BE2C (cell line): ENCODE data around the gene CACFD1.
A peak's percentile ranks its signal among the peaks of the same experiment; 100 is the strongest.

Experiments
- DNase-seq: peaks from one replicate; pipeline ENCODE4 v3.0.0-alpha.2; 2020
- H3K27me3 ChIP-seq: fragments of 250-450 bp; sonication (Bioruptor Pico); 2 replicates; pipeline ENCODE4 v1.5.1; 2020; ENCODE audit warnings: mild to moderate bottlenecking
- H3K36me3 ChIP-seq: fragments of 250-450 bp; sonication (Bioruptor Pico); 2 replicates; pipeline ENCODE4 v1.5.1; 2020; ENCODE audit warnings: mild to moderate bottlenecking
- H3K4me1 ChIP-seq: fragments of 250-450 bp; sonication (Bioruptor Pico); 2 replicates; pipeline ENCODE4 v1.5.1; 2020
- H3K4me3 ChIP-seq: 2 replicates; pipeline ENCODE4 v1.5.1; 2011; ENCODE audit warnings: low read depth, low read length
- H3K9me3 ChIP-seq: fragments of 250-450 bp; sonication (Bioruptor Pico); 2 replicates; pipeline ENCODE4 v1.5.1; 2020
- TF ChIP-seq, protein P1 (sequence below): IDR thresholded peaks from 2 replicates; pipeline ENCODE4 v1.5.1; 2012; ENCODE audit warnings: mild to moderate bottlenecking, low read depth, low read length

CACFD1 gene

DNA sequence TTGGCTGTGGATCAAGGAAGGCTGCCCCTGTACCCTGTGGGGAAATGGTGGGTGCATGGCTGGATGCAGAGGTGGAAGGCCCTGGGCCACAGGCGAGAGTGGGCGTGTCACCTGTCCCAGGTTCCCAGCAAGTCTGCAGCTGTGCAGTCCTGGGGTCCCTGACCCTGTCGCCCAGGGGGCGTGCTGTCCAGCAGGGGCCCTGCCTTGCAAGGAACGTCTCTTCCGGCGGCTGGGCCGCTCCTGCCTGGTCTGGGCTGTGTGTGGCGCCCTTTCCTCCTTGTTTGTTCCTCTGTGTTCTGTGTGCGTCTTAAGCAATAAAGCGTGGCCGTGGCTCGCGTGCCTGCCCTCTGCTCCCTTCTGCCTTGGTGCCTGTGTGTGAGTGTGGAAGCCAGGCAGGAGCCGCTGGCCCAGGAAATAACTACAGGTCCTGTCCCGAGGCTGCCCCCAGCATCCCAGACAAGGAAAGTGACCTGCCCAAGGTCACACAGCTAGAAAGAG lies 10.7 kb downstream of the CACFD1 start:
- Histone ChIP-seq H3K4me1 (no peaks in the 10 kb centered on the region), H3K27me3 (no peaks in the 10 kb centered on the region), H3K4me3 (no peak overlapping the region), H3K36me3 (peaks cover 17% of the 10 kb centered on the region), H3K9me3 (no peaks in the 10 kb centered on the region)
- TF ChIP-seq, protein P1, sequence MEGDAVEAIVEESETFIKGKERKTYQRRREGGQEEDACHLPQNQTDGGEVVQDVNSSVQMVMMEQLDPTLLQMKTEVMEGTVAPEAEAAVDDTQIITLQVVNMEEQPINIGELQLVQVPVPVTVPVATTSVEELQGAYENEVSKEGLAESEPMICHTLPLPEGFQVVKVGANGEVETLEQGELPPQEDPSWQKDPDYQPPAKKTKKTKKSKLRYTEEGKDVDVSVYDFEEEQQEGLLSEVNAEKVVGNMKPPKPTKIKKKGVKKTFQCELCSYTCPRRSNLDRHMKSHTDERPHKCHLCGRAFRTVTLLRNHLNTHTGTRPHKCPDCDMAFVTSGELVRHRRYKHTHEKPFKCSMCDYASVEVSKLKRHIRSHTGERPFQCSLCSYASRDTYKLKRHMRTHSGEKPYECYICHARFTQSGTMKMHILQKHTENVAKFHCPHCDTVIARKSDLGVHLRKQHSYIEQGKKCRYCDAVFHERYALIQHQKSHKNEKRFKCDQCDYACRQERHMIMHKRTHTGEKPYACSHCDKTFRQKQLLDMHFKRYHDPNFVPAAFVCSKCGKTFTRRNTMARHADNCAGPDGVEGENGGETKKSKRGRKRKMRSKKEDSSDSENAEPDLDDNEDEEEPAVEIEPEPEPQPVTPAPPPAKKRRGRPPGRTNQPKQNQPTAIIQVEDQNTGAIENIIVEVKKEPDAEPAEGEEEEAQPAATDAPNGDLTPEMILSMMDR, result 0 out of 2 replicates have a peak, but pooled peaks have one; percentile 14
- DNase-seq, result no peak

DNA sequence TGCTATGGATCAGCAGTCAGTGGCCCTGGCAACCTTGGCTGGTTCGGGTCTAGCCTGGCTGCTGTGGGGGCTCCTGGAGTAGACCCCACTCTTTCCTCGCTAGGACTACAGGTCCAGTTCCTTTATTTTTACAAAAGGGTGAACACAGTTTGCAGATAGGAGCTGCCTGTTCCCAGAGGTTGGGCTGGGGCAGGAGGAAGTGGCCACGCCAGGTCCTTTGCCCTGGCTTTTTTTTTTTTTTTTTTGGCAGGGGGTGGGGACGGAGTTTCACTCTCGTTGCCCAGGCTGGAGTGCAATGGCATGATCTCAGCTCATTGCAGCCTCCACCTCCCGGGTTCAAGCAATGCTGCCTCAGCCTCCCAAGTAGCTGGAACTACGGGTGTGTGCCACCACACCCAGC lies 11.2 kb downstream of the CACFD1 start:
- no peak overlapping the region for H3K4me3 ChIP-seq
- H3K4me1 ChIP-seq, result no peaks in the 10 kb centered on the region
- TF ChIP-seq, protein P1, result no peak
- no peaks in the 10 kb centered on the region for H3K9me3 ChIP-seq
- no peak for DNase-seq
- H3K27me3 ChIP-seq, result no peaks in the 10 kb centered on the region
- H3K36me3 ChIP-seq, result peaks cover 22% of the 10 kb centered on the region

DNA sequence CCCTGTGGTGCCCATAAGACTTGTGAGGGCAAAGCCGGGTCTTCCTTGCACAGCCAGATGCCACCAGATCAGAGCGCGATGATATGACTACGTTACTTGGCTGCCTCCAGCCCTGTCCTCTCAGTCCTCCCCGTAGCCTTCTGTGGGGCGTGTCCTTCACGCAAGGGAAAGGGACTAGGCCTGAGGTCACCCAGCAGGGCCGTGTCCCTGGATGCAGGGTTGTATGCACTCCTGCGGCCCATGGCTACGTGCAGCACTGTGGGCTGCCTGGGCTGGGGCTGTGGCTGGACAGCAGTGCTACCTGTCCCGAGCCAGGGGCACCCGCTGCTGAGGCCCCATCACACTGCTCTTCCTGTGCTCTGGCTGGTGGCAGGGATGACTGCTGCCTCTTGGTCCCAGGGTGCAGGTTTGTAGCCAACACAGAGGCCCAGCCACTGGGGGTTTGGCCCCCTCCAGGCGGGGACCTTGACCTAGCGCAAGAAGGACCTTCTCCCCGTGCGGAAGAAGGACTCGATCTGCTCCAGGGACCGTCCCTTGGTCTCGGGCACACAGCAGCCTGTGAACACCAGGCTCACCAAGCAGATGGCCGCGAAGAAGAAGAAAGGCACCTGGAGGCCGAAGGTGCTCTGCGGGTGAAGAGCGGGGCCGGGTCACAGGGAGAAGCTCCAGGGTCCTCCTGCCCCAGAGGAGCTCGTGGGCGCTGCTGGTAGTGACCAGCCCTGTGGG lies 11.9 kb downstream of the CACFD1 start:
- peak; percentile 7 for DNase-seq
- no peaks in the 10 kb centered on the region for H3K9me3 ChIP-seq
- no peaks in the 10 kb centered on the region for H3K27me3 ChIP-seq
- H3K36me3 ChIP-seq, result peaks cover 30% of the 10 kb centered on the region
- TF ChIP-seq, protein P1, result no peak
- no peak overlapping the region for H3K4me3 ChIP-seq
- H3K4me1 ChIP-seq, result no peaks in the 10 kb centered on the region

DNA sequence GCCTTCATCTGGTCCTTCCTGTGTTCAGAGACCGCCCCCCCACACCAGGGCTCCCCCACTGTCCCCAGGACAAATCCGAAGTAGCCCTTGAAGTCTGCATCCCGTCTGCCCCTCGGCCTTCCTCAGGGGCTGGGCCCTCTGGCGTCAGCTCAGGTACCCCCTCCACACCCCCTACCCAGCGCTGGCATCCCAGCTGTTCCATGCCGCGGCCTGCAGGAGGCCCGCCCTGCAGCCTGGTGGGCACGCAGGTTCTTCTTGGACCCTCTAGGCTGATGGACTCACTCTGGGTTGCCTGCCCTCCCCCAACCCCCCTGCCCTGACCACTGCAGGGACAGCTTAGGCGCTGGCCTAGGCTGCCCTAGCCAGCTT lies 12.5 kb downstream of the CACFD1 start:
- no peaks in the 10 kb centered on the region for H3K4me1 ChIP-seq
- no peaks in the 10 kb centered on the region for H3K27me3 ChIP-seq
- peaks cover 33% of the 10 kb centered on the region for H3K36me3 ChIP-seq
- H3K4me3 ChIP-seq, result no peak overlapping the region
- DNase-seq, result peak; percentile 7
- TF ChIP-seq, protein P1, result no peak
- H3K9me3 ChIP-seq, result no peaks in the 10 kb centered on the region

DNA sequence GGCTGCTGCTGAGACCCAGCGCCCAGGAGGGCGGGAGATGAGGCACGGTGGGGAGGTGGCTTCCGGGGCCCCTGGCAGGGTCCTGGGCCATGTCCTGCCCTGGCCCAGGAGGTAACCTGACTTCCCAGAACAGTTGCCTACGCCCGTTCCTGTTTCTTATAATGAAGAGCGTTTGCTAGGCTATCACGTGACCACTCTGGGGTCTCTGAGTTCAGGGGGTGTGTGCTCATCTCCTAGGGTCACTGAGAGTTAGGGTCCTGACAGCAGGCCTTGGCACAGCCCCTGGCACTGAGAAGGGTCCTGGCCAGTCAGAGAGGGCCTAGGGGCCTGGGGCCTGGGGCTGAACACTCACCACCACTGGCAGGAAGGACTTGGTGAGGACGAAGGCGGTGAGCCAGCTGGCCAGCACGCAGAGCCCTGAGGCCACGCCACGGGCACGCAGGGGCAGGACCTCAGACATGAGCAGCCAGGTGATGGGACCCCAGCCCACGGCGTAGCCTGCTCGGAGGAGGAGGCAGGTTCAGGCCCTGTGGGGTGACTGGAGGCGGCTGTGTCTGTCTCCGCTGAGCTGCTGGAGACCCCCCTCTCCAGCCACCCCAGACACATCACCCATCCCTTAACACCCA lies 13.1 kb downstream of the CACFD1 start:
- peak; percentile 8 for DNase-seq
- Histone ChIP-seq H3K27me3 (no peaks in the 10 kb centered on the region), H3K9me3 (no peaks in the 10 kb centered on the region), H3K36me3 (peaks cover 33% of the 10 kb centered on the region), H3K4me3 (no peak overlapping the region), H3K4me1 (peaks cover 1% of the 10 kb centered on the region; the same call in 1 of the 2 replicates)
- TF ChIP-seq, protein P1, result no peak

DNA sequence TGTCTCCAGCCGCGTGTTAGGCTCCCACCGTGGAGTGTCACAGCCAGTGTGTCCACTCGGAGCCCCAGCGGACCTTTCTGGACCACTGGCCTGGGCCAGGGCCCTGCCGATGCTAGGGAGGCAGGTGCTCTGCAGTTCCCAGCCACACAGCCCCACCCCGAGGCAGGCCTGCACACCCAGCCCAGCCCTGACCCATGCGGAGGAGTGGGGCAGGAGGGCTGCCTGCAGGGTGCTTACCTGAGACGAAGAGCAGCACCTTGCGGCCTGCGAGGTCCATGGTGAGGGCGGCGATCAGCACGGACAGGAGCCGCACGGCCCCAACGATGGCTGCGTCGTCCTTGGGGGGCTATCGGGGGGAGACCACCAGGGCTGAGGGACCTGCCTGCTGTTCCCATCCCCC lies 14.0 kb downstream of the CACFD1 start:
- Histone ChIP-seq H3K27me3 (no peaks in the 10 kb centered on the region), H3K36me3 (peaks cover 33% of the 10 kb centered on the region), H3K9me3 (no peaks in the 10 kb centered on the region), H3K4me1 (peaks cover 3% of the 10 kb centered on the region; the same call in 1 of the 2 replicates), H3K4me3 (no peak overlapping the region)
- TF ChIP-seq, protein P1, result no peak
- DNase-seq, result peak; percentile 8
